ENCODE measurements around the gene GNA12.

The GNA12 gene

GRCh38 chr7:2802101-2802500, 42.0 kb downstream of the GNA12 start:
- DNase-seq: no peak

- no peak for DNase-seq
Measured at GRCh38 chr7:2800931-2801688, 43.0 kb downstream of the GNA12 start.

- DNase-seq: no peak
Measured at GRCh38 chr7:2800220-2800930, 43.7 kb downstream of the GNA12 start.

GRCh38 chr7:2799253-2799652, 44.9 kb downstream of the GNA12 start:
- no peak for DNase-seq

GRCh38 chr7:2798669-2799068, 45.4 kb downstream of the GNA12 start:
- DNase-seq: no peak

- no peak for DNase-seq
Measured at GRCh38 chr7:2796358-2797352, 47.5 kb downstream of the GNA12 start.

- no peak for DNase-seq
Measured at GRCh38 chr7:2795906-2796305, 48.2 kb downstream of the GNA12 start.

GRCh38 chr7:2794836-2795636, 49.1 kb downstream of the GNA12 start:
- DNase-seq: no peak

- DNase-seq: no peak
Measured at GRCh38 chr7:2792856-2793487, 51.1 kb downstream of the GNA12 start.

GRCh38 chr7:2792235-2792634, 51.9 kb downstream of the GNA12 start:
- no peak for DNase-seq

GRCh38 chr7:2791390-2791789, 52.7 kb downstream of the GNA12 start:
- no peak for DNase-seq

- no peak for DNase-seq
Measured at GRCh38 chr7:2787251-2787951, 56.7 kb downstream of the GNA12 start.

- no peak for DNase-seq
Measured at GRCh38 chr7:2786607-2787116, 57.4 kb downstream of the GNA12 start.

- DNase-seq: no peak
Measured at GRCh38 chr7:2785071-2785500, 59.0 kb downstream of the GNA12 start.

GRCh38 chr7:2782565-2782964, 61.5 kb downstream of the GNA12 start:
- DNase-seq: no peak

- DNase-seq: no peak
Measured at GRCh38 chr7:2782121-2782520, 62.0 kb downstream of the GNA12 start.

- no peak for DNase-seq
Measured at GRCh38 chr7:2781636-2782035, 62.5 kb downstream of the GNA12 start.

- no peak for DNase-seq
Measured at GRCh38 chr7:2779051-2779450, 65.1 kb downstream of the GNA12 start.

- DNase-seq: no peak
Measured at GRCh38 chr7:2777898-2778535, 66.1 kb downstream of the GNA12 start.

- no peak for DNase-seq
Measured at GRCh38 chr7:2776401-2776800, 67.7 kb downstream of the GNA12 start.

Measured in activated CD8-positive, alpha-beta memory T cell treated with anti-CD3 and anti-CD28 coated beads, Interleukin-2, amount 50 U/mL, for 4 hours (primary cell).